DMS53 (cell line): ENCODE data around the gene P2RY14.

ENCODE experiments used
- DNase-seq: peaks from one replicate; lab custom pipeline; 2025; lab: John Stamatoyannopoulos, UW

P2RY14 gene

GRCh38 chr3:151301787-151302186 lies 23.4 kb upstream of the P2RY14 start:
- no peak for DNase-seq

GRCh38 chr3:151300539-151300938 lies 22.2 kb upstream of the P2RY14 start:
- DNase-seq: no peak

DNA sequence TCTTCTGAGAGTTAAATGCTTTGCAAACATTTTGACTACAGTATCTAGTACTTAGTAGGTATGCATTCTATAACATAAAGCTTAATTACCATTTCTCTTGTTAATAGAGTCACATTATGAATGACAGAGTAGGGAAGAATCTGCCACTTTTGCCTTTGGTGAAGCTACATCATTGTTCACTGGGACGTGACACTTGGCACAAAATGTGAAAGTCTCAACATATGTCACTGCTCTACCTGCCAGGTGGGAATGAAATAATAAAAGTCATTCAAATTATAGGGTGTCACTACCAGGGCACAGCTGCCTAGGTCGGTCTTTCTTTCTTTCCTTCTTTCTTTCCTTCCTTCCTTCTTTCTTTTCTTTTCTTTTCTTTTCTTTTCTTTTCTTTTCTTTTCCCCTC lies 20.7 kb upstream of the P2RY14 start:
- no peak for DNase-seq

DNA sequence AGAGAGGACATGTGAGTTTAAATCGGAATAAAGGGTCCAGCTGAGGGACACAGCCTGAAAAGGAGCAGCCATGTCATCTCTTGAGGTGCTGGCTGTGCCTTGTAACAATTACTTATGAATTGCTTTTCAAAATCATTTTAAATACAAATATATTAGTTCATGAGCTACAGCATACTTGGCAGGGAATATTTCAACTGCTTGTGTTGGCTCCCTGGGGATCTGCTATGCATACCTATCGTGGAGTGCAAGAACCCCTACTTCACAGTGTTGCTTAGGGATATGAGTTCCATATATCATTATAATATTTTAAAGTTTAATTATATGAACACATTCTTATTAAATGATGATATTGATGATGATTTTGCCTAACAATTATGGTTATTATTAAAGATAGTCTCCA lies 19.1 kb upstream of the P2RY14 start:
- no peak for DNase-seq

- no peak for DNase-seq
Observed at GRCh38 chr3:151296226-151296625, 17.9 kb upstream of the P2RY14 start.

DNA sequence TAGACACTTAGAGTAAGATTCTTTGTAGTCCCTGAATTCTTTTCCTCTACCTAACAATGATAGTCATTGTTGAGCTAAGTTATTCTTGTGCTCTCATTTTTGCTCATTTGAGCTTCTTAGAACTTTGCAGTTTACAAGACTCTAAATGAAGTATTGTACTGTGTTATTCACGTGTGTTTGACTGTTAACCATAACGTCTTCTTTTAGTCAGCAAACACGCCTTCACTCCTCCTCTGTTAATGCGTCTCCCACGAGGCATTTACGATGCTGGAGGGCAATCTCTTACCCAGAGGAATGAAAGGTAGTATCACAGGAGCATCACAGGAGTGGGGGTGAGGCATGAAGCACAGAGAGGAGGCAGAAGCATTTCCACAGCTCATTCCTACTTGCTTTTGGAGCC lies 14.8 kb upstream of the P2RY14 start:
- no peak for DNase-seq

DNA sequence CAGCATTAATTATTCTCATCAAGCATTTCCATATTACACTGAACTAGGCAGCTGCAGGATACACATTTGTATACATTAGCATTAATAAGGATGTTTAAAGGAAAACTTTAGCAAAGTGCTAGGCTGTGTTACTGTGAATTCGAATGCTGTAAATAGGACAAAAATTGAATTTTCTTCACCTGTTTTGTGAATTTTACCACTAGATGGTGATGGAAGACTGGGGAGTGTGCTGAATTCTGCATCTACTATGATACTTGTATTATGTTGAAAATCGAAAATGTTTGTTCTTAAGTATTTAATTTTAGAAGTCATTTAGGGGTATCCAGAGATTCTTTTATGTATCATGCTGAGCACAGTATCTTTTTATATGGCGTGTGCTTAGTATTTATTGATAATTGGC lies 12.3 kb upstream of the P2RY14 start:
- peak; percentile 16 for DNase-seq

GRCh38 chr3:151289445-151289844 lies 11.1 kb upstream of the P2RY14 start:
- DNase-seq: no peak

GRCh38 chr3:151285940-151286339 lies 7.6 kb upstream of the P2RY14 start:
- DNase-seq: no peak

GRCh38 chr3:151283907-151284461 lies 5.6 kb upstream of the P2RY14 start:
- DNase-seq: peak; percentile 3

- DNase-seq: no peak
Observed at GRCh38 chr3:151283387-151283786, 5.0 kb upstream of the P2RY14 start.

DNA sequence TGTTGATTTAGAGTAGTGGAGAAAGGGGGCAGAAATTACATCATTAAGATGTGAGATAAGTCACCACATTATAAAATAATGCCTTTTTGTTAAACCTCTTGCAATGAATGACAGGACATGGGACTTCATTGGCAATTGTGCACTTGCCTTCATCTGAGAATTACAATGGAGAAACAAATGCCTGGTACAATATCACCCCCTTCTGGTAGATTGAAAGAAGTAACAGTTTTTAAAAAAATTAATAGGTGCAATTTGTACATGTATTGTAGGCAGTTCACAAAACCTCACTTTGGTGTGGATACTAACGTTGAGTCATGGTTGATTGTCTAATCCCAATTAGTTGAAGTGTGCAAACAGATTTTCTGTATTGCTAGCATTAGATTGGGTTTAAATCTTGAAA lies 4.6 kb upstream of the P2RY14 start:
- DNase-seq: peak; percentile 67

GRCh38 chr3:151281671-151282324 lies 3.5 kb upstream of the P2RY14 start:
- DNase-seq: no peak

- DNase-seq: no peak
Observed at GRCh38 chr3:151276687-151277042, 1.7 kb downstream of the P2RY14 start.

- DNase-seq: peak; percentile 6
Observed at GRCh38 chr3:151276038-151276686, 2.2 kb downstream of the P2RY14 start.

- DNase-seq: no peak
Observed at GRCh38 chr3:151275091-151275490, 3.3 kb downstream of the P2RY14 start.

DNA sequence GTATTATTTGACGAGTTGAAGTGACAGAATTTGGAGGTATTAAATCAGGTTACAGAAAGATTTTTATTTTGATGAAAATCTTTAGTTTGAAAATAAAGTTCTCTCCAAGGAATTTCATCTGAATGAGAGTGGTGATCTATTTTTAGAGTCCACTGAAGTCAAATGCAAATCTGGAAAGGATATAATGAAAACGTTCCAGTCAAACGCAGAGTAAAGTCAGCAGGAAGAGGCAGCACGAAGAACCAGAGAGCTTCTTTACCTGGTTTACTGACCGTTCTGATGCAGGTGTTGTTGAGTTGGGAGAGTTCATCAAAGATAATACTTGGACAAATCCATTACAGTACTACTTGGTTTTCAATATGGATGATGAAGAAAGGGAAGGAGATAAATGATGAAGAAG lies 8.7 kb downstream of the P2RY14 start:
- no peak for DNase-seq

DNA sequence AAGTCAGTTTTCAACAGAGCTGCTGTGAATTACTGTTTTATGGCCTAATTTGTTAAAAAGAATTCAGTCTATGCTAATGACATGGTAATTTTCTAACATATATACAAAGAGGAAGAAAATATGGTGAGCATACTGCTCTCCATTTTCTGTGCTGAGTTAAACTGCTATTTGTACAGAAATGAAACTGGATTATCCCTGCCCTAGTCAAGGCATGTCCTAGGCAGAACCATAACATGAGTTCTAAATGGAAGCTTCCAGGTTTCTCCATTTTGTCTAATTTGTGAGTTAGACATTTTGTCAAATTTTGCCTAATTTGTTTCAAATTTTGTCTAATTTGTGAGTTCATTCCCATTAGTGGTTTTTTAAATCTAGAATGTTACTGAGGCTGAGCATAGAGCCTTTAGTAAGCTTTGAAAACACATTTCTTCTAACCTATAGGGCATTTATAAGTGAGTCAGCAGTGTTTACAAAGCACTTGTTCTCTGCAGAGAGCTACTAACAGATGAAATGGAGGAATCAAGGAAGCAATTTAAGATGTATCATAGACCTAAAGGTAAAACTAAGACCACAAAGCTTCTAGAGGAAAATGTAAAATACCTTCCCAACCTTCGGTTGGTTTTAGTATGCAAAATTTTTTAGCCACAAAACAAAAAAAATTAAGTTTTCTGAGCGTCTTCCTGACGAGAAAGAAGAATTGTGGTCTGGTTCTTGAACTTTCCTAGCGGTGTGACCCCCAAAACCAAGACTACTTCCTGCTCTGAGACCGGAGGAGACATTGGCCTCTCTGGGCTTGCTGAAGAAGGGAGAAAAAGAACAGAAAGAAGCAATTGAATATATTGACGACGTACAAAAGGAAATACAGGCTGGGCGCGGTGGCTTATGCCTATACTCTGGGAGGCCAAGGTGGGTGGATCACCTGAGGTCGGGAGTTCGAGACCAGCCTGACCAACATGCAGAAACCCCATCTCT lies 9.8 kb downstream of the P2RY14 start:
- DNase-seq: peak; percentile 55

GRCh38 chr3:151267066-151267465 lies 11.3 kb downstream of the P2RY14 start:
- DNase-seq: no peak

DNA sequence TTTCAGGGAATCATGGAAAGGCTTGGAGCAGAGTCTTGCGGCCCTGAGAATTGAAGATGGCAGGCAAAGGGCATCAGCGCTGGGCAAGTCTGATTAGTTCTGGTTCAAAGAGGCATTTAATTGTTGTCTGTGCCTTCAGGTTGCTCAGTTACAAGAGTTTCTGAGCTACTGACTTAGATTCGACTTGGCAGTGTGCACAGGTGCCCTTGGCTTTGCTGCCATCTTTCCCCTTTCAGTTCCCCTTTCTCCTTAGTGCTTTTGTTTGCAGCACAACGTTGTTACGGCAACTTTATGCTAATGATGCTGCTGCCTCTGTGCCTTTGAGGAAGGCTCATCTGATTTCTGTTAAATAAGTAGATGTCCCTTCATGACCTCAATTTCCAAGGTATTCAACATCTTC lies 12.5 kb downstream of the P2RY14 start:
- peak; percentile 7 for DNase-seq

DNA sequence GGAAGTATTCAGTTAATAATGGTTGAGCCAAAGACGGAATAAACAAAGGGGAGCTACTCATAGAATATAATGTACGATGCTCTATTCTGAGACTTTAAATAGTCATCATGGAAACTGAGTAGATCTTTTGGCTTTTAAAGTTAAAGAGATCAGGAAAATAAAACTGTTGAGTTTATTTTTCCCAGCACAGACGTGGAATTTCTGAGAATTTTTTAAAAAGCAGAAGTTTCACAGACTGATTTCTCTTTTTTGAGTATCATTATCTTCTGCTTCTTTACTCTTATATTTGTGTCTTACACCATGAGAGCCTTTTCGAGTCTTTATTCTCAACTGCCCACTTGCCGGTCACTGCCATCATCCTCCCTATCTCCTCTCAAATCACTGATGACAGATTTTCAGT lies 13.2 kb downstream of the P2RY14 start:
- DNase-seq: no peak

GRCh38 chr3:151264605-151265004 lies 13.7 kb downstream of the P2RY14 start:
- DNase-seq: no peak
